Left lung (tissue), 10 donors: ENCODE measurements around the gene SLCO3A1. TPM values are rescaled to one million over a fixed set of nuclear protein-coding genes. Genes with fewer than 3 reads are reported as not detected.

Source experiments
- ATAC-seq: fragments of 200-7000 bp; cut with Tn5 transposase; one replicate; pipeline ENCODE4 v1.9.1; 2020; ENCODE audit warnings: moderate library complexity
- DNase-seq, 4 donors: peaks; one replicate each; pipeline ENCODE4 v3.0.0-alpha.2; 2013 to 2020
- H3K27ac ChIP-seq, 2 donors: fragments of 200-600 bp; sonication (generic) in 1 of 2; one replicate each; pipeline versions ENCODE4 v1.5.0 to v1.8.0; 2020 to 2021
- H3K27me3 ChIP-seq, 2 donors: fragments of 200-600 bp; sonication (generic) in 1 of 2; one replicate each; pipeline versions ENCODE4 v1.5.0 to v1.8.0; 2020 to 2021
- H3K36me3 ChIP-seq, 2 donors: fragments of 200-600 bp; sonication (generic) in 1 of 2; one replicate each; pipeline versions ENCODE4 v1.5.0 to v1.8.0; 2020 to 2021
- H3K4me1 ChIP-seq, 2 donors: fragments of 200-600 bp; one replicate each; pipeline ENCODE4 v1.8.0; 2021
- H3K4me3 ChIP-seq, 2 donors: fragments of 200-600 bp; sonication (generic) in 1 of 2; one replicate each; pipeline versions ENCODE4 v1.5.0 to v1.8.0; 2020 to 2021; ENCODE audit warnings: mild to moderate bottlenecking in 1 of 2
- H3K9me3 ChIP-seq, 2 donors: fragments of 200-600 bp; sonication (generic) in 1 of 2; one replicate each; pipeline versions ENCODE4 v1.5.0 to v1.8.0; 2020 to 2021
- CTCF ChIP-seq, 2 donors: fragments of 200-600 bp; sonication (generic) in 1 of 2; IDR thresholded peaks; one replicate each; pipeline versions ENCODE4 v1.5.0 to v1.8.0; 2021; ENCODE audit warnings: antibody characterized with exemption in 2 of 2
- intact Hi-C, 2 donors: fragments of 100-400 bp; cut with DNase I; formaldehyde crosslinking; loops; one replicate each; pipeline versions ENCODE4 v1.11.2 to v1.14.2; 2022
- polyA plus RNA-seq, 6 donors: library from polyadenylated mRNA; unstranded; fragments of 120-200 nt; gene quantifications; one replicate each; pipeline ENCODE4 v1.2.1, GENCODE V29; 2013; ENCODE audit not compliant: insufficient read length in 6 of 6
- total RNA-seq, 2 donors: library from RNA; stranded (reverse); fragmentation: NEBNext Ultra II Directional; extraction: Animal tissue kit (Norgen Biotek cat#: 25700); gene quantifications; one replicate each; pipeline ENCODE4 v1.2.1, GENCODE V29; 2021
- donor health status: DM: no; HTN: yes; CAD: no.
- donor health status: DM: no; HTN: no; CAD: no.

The SLCO3A1 gene
- total and polyA plus RNA-seq, 8 donors, result 7.7 to 49.0 (median 11.9) TPM

- H3K4me3 ChIP-seq, result no peak overlapping the region
- peaks cover 0 to 9% of the 10 kb centered on the region in 2 donors for H3K4me1 ChIP-seq
- intact Hi-C loops, result no loop called here
- ATAC-seq, result no peak
- no peak for DNase-seq
- TF ChIP-seq CTCF (IDR thresholded peaks at IDR 0.05), result no peak
- H3K36me3 ChIP-seq, result no peaks in the 10 kb centered on the region
- H3K27me3 ChIP-seq, result no peaks in the 10 kb centered on the region
- H3K9me3 ChIP-seq, result peaks cover 0 to 4% of the 10 kb centered on the region in 2 donors
- no peak overlapping the region for H3K27ac ChIP-seq
Measured at GRCh38 chr15:92037491-92037890, 184.0 kb downstream of the SLCO3A1 start.

GRCh38 chr15:92040350-92040749, 186.8 kb downstream of the SLCO3A1 start:
- H3K27me3 ChIP-seq, result no peaks in the 10 kb centered on the region
- H3K4me1 ChIP-seq, result no peaks in the 10 kb centered on the region
- H3K36me3 ChIP-seq, result no peaks in the 10 kb centered on the region
- H3K4me3 ChIP-seq, result no peak overlapping the region
- H3K9me3 ChIP-seq, result peaks cover 0 to 4% of the 10 kb centered on the region in 2 donors
- intact Hi-C loops, result no loop called here
- no peak for DNase-seq
- H3K27ac ChIP-seq, result no peak overlapping the region
- no peak for TF ChIP-seq CTCF (IDR thresholded peaks at IDR 0.05)
- ATAC-seq, result no peak

- no peak for TF ChIP-seq CTCF (IDR thresholded peaks at IDR 0.05)
- Histone ChIP-seq H3K4me3 (no peak overlapping the region), H3K9me3 (peaks cover 0 to 4% of the 10 kb centered on the region in 2 donors), H3K27ac (no peak overlapping the region), H3K27me3 (no peaks in the 10 kb centered on the region), H3K4me1 (no peaks in the 10 kb centered on the region), H3K36me3 (no peaks in the 10 kb centered on the region)
- no peak for DNase-seq
- no peak for ATAC-seq
- intact Hi-C loops, result no loop called here
Measured at GRCh38 chr15:92041371-92041770, 187.9 kb downstream of the SLCO3A1 start.

- Histone ChIP-seq H3K4me3 (no peak overlapping the region), H3K27me3 (no peaks in the 10 kb centered on the region), H3K4me1 (no peaks in the 10 kb centered on the region), H3K27ac (no peak overlapping the region), H3K9me3 (peaks cover 0 to 4% of the 10 kb centered on the region in 2 donors), H3K36me3 (no peaks in the 10 kb centered on the region)
- no peak for DNase-seq
- intact Hi-C loops, result no loop called here
- no peak for TF ChIP-seq CTCF (IDR thresholded peaks at IDR 0.05)
- ATAC-seq, result no peak
Measured at GRCh38 chr15:92043283-92043682, 189.8 kb downstream of the SLCO3A1 start.

- ATAC-seq (no peak), DNase-seq (no peak)
- no peaks in the 10 kb centered on the region for H3K27me3 ChIP-seq
- H3K9me3 ChIP-seq, result no peaks in the 10 kb centered on the region
- H3K36me3 ChIP-seq, result no peaks in the 10 kb centered on the region
- intact Hi-C loops, result no loop called here
- no peak for TF ChIP-seq CTCF (IDR thresholded peaks at IDR 0.05)
- no peak overlapping the region for H3K27ac ChIP-seq
- no peak overlapping the region for H3K4me3 ChIP-seq
- H3K4me1 ChIP-seq, result peaks cover 0 to 9% of the 10 kb centered on the region in 2 donors
Measured at GRCh38 chr15:92044203-92044909, 190.8 kb downstream of the SLCO3A1 start.
